Measurements from ENCODE around the gene ANKMY2.

The ANKMY2 gene

GRCh38 chr7:16638282-16639280, 7.0 kb downstream of the ANKMY2 start:
- Histone ChIP-seq H2AFZ (ENCODE audit: low read length) (no peak overlapping the region), H3K4me2 (ENCODE audit: low read depth, low read length, poor library complexity, severe bottlenecking) (no peak overlapping the region), H3K9me2 (replicated peaks; ENCODE audit: low read depth, low read length) (no peaks in the 10 kb centered on the region), H3K9me3 (ENCODE audit: insufficient read depth, low read depth, low read length) (no peaks in the 10 kb centered on the region), H3K4me3 (ENCODE audit: low read length, poor library complexity, severe bottlenecking) (no peak overlapping the region), H3K27me3 (ENCODE audit: insufficient read depth, low read length, poor library complexity, severe bottlenecking) (no peaks in the 10 kb centered on the region), H3K9ac (ENCODE audit: low read depth, low read length, poor library complexity, severe bottlenecking) (no peak overlapping the region), H3K79me2 (ENCODE audit: insufficient read depth, low read length) (peaks cover 33% of the 10 kb centered on the region; the same call in 1 of the 2 replicates), H3K36me3 (ENCODE audit: insufficient read depth, low read length) (0 out of 2 replicates have a peak, but pooled peaks cover 6% of the 10 kb centered on the region), H4K20me1 (ENCODE audit: insufficient read depth, low read length, poor library complexity, severe bottlenecking) (peaks cover 11% of the 10 kb centered on the region), H3F3A (ENCODE audit: low read depth) (no peaks in the 10 kb centered on the region), H3K4me1 (ENCODE audit: insufficient read depth, low read length, poor library complexity, severe bottlenecking) (peaks cover 32% of the 10 kb centered on the region)
- TF ChIP-seq EZH2phosphoT487 (IDR thresholded peaks at IDR 0.05; ENCODE audit: borderline replicate concordance) (no peak), CTCF (conservative IDR thresholded peaks at IDR 0.05; ENCODE audit: low read length) (no peak)

GRCh38 chr7:16637379-16637778, 8.2 kb downstream of the ANKMY2 start:
- Histone ChIP-seq H2AFZ (ENCODE audit: low read length) (no peak overlapping the region), H3K36me3 (ENCODE audit: insufficient read depth, low read length) (0 out of 2 replicates have a peak, but pooled peaks cover 6% of the 10 kb centered on the region), H3K27me3 (ENCODE audit: insufficient read depth, low read length, poor library complexity, severe bottlenecking) (no peaks in the 10 kb centered on the region), H3K4me2 (ENCODE audit: low read depth, low read length, poor library complexity, severe bottlenecking) (no peak overlapping the region), H3K9me2 (replicated peaks; ENCODE audit: low read depth, low read length) (no peaks in the 10 kb centered on the region), H3K4me1 (ENCODE audit: insufficient read depth, low read length, poor library complexity, severe bottlenecking) (peaks cover 20% of the 10 kb centered on the region), H3K79me2 (ENCODE audit: insufficient read depth, low read length) (peaks cover 21% of the 10 kb centered on the region; the same call in 1 of the 2 replicates), H4K20me1 (ENCODE audit: insufficient read depth, low read length, poor library complexity, severe bottlenecking) (peaks cover under 1% of the 10 kb centered on the region), H3F3A (ENCODE audit: low read depth) (no peaks in the 10 kb centered on the region), H3K4me3 (ENCODE audit: low read length, poor library complexity, severe bottlenecking) (no peak overlapping the region), H3K9me3 (ENCODE audit: insufficient read depth, low read depth, low read length) (no peaks in the 10 kb centered on the region), H3K9ac (ENCODE audit: low read depth, low read length, poor library complexity, severe bottlenecking) (no peak overlapping the region)
- TF ChIP-seq CTCF (conservative IDR thresholded peaks at IDR 0.05; ENCODE audit: low read length) (no peak), EZH2phosphoT487 (IDR thresholded peaks at IDR 0.05; ENCODE audit: borderline replicate concordance) (no peak)

GRCh38 chr7:16636555-16637101, 8.9 kb downstream of the ANKMY2 start:
- no peaks in the 10 kb centered on the region for H3K27me3 ChIP-seq (ENCODE audit: insufficient read depth, low read length, poor library complexity, severe bottlenecking)
- peaks cover 13% of the 10 kb centered on the region for H3K4me1 ChIP-seq (ENCODE audit: insufficient read depth, low read length, poor library complexity, severe bottlenecking)
- H3K9me3 ChIP-seq (ENCODE audit: insufficient read depth, low read depth, low read length) = no peaks in the 10 kb centered on the region
- 0 out of 2 replicates have a peak, but pooled peaks cover 6% of the 10 kb centered on the region for H3K36me3 ChIP-seq (ENCODE audit: insufficient read depth, low read length)
- no peak overlapping the region for H3K4me2 ChIP-seq (ENCODE audit: low read depth, low read length, poor library complexity, severe bottlenecking)
- no peaks in the 10 kb centered on the region for H3F3A ChIP-seq (ENCODE audit: low read depth)
- H3K4me3 ChIP-seq (ENCODE audit: low read length, poor library complexity, severe bottlenecking) = no peak overlapping the region
- no peak overlapping the region for H2AFZ ChIP-seq (ENCODE audit: low read length)
- TF ChIP-seq CTCF (conservative IDR thresholded peaks at IDR 0.05; ENCODE audit: low read length) = no peak
- TF ChIP-seq EZH2phosphoT487 (IDR thresholded peaks at IDR 0.05; ENCODE audit: borderline replicate concordance) = no peak
- H3K9me2 ChIP-seq (replicated peaks; ENCODE audit: low read depth, low read length) = no peaks in the 10 kb centered on the region
- H3K9ac ChIP-seq (ENCODE audit: low read depth, low read length, poor library complexity, severe bottlenecking) = no peak overlapping the region
- H4K20me1 ChIP-seq (ENCODE audit: insufficient read depth, low read length, poor library complexity, severe bottlenecking) = no peaks in the 10 kb centered on the region
- peaks cover 16% of the 10 kb centered on the region; the same call in 1 of the 2 replicates for H3K79me2 ChIP-seq (ENCODE audit: insufficient read depth, low read length)
